ENCODE results near the gene C12orf56. TPM values are rescaled to one million over a fixed set of nuclear protein-coding genes. Genes with fewer than 3 reads are reported as not detected.

C12orf56 gene
- total RNA-seq, 4 donors from 2014 or later: 0.76 TPM; not detected in 3

DNA sequence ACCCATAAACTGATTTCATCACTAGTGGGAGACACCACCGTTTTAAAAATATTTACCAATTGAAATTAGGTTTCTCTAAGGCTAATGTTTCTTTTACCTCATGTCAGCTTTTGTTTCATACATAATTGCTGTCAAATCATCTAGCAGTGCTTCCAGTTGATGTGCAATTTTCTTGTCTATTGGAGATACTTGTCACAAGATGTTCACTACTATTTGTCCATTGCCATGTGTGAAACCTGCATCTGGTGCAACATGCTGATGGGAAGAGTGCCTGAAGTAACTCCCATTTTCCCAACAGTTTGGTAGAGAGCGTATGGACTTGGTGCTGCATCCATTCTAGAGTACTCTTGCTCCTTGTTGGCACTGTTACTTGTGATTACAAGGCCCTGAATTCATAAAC is 23.3 kb upstream of the C12orf56 start:
- intact Hi-C loops (cut with DNase I; ENCODE audit: low total_unique reads): no loop called here
- H3K9me3 ChIP-seq: no peaks in the 10 kb centered on the region
- H3K4me1 ChIP-seq: no peaks in the 10 kb centered on the region
- no peaks in the 10 kb centered on the region for H3K27me3 ChIP-seq
- no peak for TF ChIP-seq POLR2A (IDR thresholded peaks at IDR 0.05)
- TF ChIP-seq, protein P1, sequence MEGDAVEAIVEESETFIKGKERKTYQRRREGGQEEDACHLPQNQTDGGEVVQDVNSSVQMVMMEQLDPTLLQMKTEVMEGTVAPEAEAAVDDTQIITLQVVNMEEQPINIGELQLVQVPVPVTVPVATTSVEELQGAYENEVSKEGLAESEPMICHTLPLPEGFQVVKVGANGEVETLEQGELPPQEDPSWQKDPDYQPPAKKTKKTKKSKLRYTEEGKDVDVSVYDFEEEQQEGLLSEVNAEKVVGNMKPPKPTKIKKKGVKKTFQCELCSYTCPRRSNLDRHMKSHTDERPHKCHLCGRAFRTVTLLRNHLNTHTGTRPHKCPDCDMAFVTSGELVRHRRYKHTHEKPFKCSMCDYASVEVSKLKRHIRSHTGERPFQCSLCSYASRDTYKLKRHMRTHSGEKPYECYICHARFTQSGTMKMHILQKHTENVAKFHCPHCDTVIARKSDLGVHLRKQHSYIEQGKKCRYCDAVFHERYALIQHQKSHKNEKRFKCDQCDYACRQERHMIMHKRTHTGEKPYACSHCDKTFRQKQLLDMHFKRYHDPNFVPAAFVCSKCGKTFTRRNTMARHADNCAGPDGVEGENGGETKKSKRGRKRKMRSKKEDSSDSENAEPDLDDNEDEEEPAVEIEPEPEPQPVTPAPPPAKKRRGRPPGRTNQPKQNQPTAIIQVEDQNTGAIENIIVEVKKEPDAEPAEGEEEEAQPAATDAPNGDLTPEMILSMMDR (IDR thresholded peaks at IDR 0.05): no peak
- DNase-seq: no peak
- no peaks in the 10 kb centered on the region for H3K36me3 ChIP-seq
- H3K4me3 ChIP-seq: no peak overlapping the region
- no peak overlapping the region for H3K27ac ChIP-seq

DNA sequence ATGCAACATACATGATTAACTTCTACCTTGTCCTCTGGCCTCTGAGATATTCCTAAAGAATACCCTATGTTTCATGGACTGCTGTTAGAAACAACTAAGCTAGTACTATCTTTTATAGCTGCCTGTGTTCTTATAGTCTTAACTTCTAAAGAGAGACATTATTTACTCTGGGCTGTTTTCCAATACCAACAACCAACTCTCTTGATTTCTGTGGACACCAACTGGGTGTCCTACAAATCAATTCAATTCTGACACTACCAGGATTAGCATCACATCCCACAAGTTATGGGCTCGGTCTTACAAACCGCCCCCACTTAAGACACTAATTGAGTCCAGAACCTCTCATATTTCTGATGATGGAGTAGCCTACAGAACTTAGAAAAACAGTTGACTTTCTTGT is 21.9 kb upstream of the C12orf56 start:
- no peaks in the 10 kb centered on the region for H3K4me1 ChIP-seq
- DNase-seq: no peak
- no peak overlapping the region for H3K4me3 ChIP-seq
- H3K27ac ChIP-seq: no peak overlapping the region
- intact Hi-C loops (cut with DNase I; ENCODE audit: low total_unique reads): no loop called here
- no peak for TF ChIP-seq POLR2A (IDR thresholded peaks at IDR 0.05)
- TF ChIP-seq, protein P1 (IDR thresholded peaks at IDR 0.05): no peak
- H3K9me3 ChIP-seq: no peaks in the 10 kb centered on the region
- no peaks in the 10 kb centered on the region for H3K27me3 ChIP-seq
- no peaks in the 10 kb centered on the region for H3K36me3 ChIP-seq

DNA sequence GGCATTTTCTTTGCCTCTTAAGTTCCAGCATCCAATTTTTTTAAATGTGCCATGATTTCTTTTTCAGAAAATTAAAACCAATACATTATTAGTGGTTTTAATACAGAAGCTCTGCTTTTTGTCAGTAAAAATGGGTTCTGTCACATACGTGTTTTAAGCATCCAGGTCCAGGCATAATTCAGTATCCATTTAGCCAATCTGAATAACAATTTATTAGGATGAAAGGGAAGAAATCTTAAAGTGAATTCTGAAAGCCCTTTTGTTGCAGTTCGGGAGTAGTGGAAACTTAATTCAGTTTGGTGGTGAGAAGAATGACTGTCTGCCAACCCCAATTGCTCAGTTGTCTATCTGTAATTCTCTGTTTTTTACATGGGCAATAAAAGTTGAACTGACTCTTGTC is 20.9 kb upstream of the C12orf56 start:
- Histone ChIP-seq H3K4me1 (no peaks in the 10 kb centered on the region), H3K36me3 (no peaks in the 10 kb centered on the region), H3K9me3 (no peaks in the 10 kb centered on the region), H3K4me3 (no peak overlapping the region), H3K27me3 (no peaks in the 10 kb centered on the region), H3K27ac (no peak overlapping the region)
- DNase-seq: no peak
- no peak for TF ChIP-seq POLR2A (IDR thresholded peaks at IDR 0.05)
- TF ChIP-seq, protein P1 (IDR thresholded peaks at IDR 0.05): no peak
- intact Hi-C loops (cut with DNase I; ENCODE audit: low total_unique reads): no loop called here

DNA sequence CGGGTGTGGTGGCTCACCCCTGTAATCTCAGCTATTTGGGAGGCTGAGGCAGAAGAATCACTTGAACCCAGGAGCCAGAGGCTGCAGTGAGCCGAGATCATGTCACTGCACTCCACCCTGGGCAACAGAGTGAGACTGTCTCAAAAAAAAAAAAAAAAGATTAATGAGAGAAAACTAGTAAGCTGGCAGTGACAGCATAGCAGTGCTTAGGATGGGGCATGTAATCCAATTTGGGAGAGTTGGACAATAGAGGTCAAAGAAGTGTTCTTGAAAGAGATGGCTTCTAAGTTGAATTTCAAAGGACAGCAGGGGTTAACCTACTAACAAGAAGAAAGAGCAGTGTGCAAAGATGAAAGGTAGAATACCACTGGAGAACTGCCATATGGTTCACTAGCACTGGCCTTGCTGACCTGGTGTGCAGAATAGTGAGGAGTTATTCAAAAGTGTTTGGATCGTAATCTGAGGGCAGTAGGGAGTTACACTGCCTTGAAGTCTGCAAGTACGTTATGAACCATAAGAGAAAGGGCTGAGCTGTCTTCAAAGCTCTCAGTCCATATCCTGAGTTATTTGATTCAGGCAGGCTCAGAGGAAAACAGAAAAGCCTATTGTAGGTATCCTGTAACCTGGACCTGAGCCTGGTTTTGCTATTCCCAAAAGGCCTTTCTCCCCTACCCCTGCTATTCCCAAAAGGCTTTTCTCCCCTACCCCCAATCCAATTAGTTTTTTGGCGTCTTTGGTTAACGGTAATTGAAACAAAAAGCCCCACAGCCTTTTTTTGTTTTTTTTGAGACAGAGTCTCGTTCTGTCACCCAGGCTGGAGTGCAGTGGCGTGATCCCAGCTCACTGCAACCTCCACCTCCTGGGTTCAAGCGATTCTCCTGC is 17.0 kb upstream of the C12orf56 start:
- no peaks in the 10 kb centered on the region for H3K9me3 ChIP-seq
- H3K4me1 ChIP-seq: no peaks in the 10 kb centered on the region
- TF ChIP-seq, protein P1 (IDR thresholded peaks at IDR 0.05): no peak
- TF ChIP-seq POLR2A (IDR thresholded peaks at IDR 0.05): no peak
- no peaks in the 10 kb centered on the region for H3K36me3 ChIP-seq
- no peak overlapping the region for H3K27ac ChIP-seq
- no peaks in the 10 kb centered on the region for H3K27me3 ChIP-seq
- intact Hi-C loops (cut with DNase I; ENCODE audit: low total_unique reads): no loop called here
- no peak for DNase-seq
- H3K4me3 ChIP-seq: no peak overlapping the region

GRCh38 chr12:64404470-64405256 is 14.1 kb upstream of the C12orf56 start:
- peak; percentile 60 to 68 for DNase-seq
- Histone ChIP-seq H3K4me1 (no peaks in the 10 kb centered on the region), H3K27ac (peak overlapping the region; percentile 85 to 99), H3K4me3 (peak overlapping the region; percentile 67 to 97), H3K27me3 (no peaks in the 10 kb centered on the region), H3K9me3 (no peaks in the 10 kb centered on the region), H3K36me3 (no peaks in the 10 kb centered on the region)
- TF ChIP-seq, protein P1 (IDR thresholded peaks at IDR 0.05): no peak
- peak in 1 of 2 donors; percentile 80 for TF ChIP-seq POLR2A (IDR thresholded peaks at IDR 0.05)
- intact Hi-C loops (cut with DNase I; ENCODE audit: low total_unique reads): no loop called here

All from uterus (tissue), 4 donors.